ENCODE data around the gene CYFIP2.

CYFIP2 gene

DNA sequence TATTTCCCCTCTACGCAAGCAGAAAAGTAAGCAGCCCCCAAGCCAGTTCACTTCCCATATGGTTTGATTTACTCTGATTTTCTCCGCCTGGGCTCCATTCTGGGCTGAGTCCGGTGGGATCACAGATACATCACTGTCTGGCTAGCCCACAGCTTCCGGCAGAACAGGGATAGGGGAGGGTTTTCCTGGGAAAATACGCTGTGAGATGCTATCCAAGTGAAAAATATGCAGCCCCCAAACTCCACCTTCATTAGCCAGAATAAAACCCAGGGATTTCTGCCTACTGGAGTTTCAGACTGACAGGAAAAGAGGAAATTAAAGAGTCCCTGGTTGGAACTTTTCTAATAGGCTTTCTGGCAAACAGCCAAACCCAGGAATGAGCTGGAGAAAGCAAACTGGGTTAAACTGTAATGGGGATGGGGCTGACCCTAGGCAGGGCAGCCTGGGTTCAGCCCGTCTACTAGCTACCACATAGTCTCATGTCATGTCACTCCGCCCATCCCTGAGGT lies 177.2 kb downstream of the CYFIP2 start:
- no peaks in the 10 kb centered on the region for H3K27me3 ChIP-seq (ENCODE audit: control insufficient read depth, insufficient read depth, low read length)
- no peaks in the 10 kb centered on the region for H3K9me3 ChIP-seq (ENCODE audit: control insufficient read depth, insufficient read depth, low read length)
- H3K4me1 ChIP-seq (ENCODE audit: control insufficient read depth, insufficient read depth, low read length): no peaks in the 10 kb centered on the region
- H3K36me3 ChIP-seq (ENCODE audit: control insufficient read depth, insufficient read depth, low read length): no peaks in the 10 kb centered on the region
- no peak overlapping the region for H3K27ac ChIP-seq (ENCODE audit: low read length)
- H3K4me3 ChIP-seq (ENCODE audit: low read length): no peak overlapping the region
- no CpG with 5 or more reads among the region's 7 CpGs for WGBS (ENCODE audit: insufficient coverage, insufficient read length)
- no peak for DNase-seq (ENCODE audit: low read depth, low spot score)

DNA sequence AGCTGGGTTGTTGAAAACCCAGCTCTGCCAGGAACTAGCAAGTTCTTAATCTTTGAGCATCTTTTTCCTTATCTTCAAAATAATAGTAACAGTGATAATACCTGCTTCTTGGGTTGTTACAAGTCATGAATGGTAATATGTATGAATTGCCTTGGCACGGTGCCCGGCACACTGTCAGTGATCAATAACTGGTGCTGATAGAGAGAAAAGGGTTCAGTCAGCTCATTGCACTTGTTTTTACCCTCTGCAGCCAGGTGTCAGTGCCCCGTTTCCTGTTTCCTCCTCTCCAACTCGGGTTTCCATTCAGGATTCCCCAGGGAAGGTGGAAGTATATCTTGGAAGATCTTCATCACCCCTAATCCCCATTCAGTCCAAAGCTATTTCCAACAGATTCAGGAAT lies 178.3 kb downstream of the CYFIP2 start:
- H3K36me3 ChIP-seq (ENCODE audit: control insufficient read depth, insufficient read depth, low read length): no peaks in the 10 kb centered on the region
- H3K9me3 ChIP-seq (ENCODE audit: control insufficient read depth, insufficient read depth, low read length): no peaks in the 10 kb centered on the region
- no peak for DNase-seq (ENCODE audit: low read depth, low spot score)
- no CpG with 5 or more reads among the region's 4 CpGs for WGBS (ENCODE audit: insufficient coverage, insufficient read length)
- no peak overlapping the region for H3K4me3 ChIP-seq (ENCODE audit: low read length)
- no peak overlapping the region for H3K27ac ChIP-seq (ENCODE audit: low read length)
- H3K4me1 ChIP-seq (ENCODE audit: control insufficient read depth, insufficient read depth, low read length): no peaks in the 10 kb centered on the region
- no peaks in the 10 kb centered on the region for H3K27me3 ChIP-seq (ENCODE audit: control insufficient read depth, insufficient read depth, low read length)

Data from iPS DF 6.9 (cell line).